GM18519 (cell line): ENCODE measurements around the gene ADD1.
A peak's percentile ranks its signal among the peaks of the same experiment; 100 is the strongest.

Experiments used
- ATAC-seq: cut with Tn5 transposase; IDR thresholded peaks from one replicate; pipeline ENCODE4 v1.9.1; 2021; ENCODE audit warnings: mild to moderate bottlenecking, moderate library complexity; ENCODE audit not compliant: unreplicated experiment, low FRiP score

Gene ADD1, protein sequence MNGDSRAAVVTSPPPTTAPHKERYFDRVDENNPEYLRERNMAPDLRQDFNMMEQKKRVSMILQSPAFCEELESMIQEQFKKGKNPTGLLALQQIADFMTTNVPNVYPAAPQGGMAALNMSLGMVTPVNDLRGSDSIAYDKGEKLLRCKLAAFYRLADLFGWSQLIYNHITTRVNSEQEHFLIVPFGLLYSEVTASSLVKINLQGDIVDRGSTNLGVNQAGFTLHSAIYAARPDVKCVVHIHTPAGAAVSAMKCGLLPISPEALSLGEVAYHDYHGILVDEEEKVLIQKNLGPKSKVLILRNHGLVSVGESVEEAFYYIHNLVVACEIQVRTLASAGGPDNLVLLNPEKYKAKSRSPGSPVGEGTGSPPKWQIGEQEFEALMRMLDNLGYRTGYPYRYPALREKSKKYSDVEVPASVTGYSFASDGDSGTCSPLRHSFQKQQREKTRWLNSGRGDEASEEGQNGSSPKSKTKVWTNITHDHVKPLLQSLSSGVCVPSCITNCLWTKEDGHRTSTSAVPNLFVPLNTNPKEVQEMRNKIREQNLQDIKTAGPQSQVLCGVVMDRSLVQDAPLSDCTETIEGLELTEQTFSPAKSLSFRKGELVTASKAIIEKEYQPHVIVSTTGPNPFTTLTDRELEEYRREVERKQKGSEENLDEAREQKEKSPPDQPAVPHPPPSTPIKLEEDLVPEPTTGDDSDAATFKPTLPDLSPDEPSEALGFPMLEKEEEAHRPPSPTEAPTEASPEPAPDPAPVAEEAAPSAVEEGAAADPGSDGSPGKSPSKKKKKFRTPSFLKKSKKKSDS

GRCh38 chr4:2843263-2843940, at the start of gene ADD1:
Gene ADD1, plus strand, starts transcription at chr4:2843844. Its CDS starts 32,072 bp downstream, at chr4:2875916.
- ATAC-seq: peak; percentile 69

- no peak for ATAC-seq
Observed at GRCh38 chr4:2794486-2795299, 49.0 kb upstream of the ADD1 start.

DNA sequence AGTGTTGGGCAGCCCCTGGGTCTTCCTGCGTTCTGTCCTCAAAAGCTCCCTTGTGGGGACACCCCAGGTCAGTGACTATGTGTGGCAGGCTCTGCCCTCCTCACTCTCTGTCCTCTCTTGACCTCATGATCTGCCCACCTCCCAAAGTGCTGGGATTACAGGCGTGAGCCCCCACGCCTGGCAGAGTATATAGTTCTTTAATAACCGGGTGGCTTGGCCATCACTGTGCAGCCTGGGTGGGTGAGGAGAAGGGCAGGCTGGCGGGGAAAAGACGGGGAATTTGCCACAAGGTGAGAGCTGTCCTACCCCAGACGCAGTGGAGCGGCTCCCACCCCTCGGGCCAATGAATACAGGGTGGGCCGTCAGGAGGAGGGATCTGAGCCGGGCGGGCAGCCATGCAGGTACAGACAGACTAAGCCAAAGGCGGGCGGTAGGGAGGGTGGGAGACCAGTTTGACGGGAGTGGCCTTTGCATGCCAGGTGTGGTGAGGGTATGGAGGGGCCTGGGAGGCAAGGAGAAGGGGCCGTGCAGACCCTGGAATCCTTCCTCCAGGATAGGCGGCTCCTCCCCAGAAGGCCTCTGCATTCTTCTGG, 48.2 kb upstream of the ADD1 start:
- ATAC-seq: no peak

GRCh38 chr4:2795893-2796848, 47.5 kb upstream of the ADD1 start:
- no peak for ATAC-seq

GRCh38 chr4:2796849-2797544, 46.6 kb upstream of the ADD1 start:
- ATAC-seq: no peak

- no peak for ATAC-seq
Observed at GRCh38 chr4:2797545-2798305, 45.9 kb upstream of the ADD1 start.

GRCh38 chr4:2798399-2799223, 45.0 kb upstream of the ADD1 start:
- no peak for ATAC-seq

- ATAC-seq: no peak
Observed at GRCh38 chr4:2799224-2799911, 44.3 kb upstream of the ADD1 start.

- no peak for ATAC-seq
Observed at GRCh38 chr4:2799971-2800690, 43.5 kb upstream of the ADD1 start.

DNA sequence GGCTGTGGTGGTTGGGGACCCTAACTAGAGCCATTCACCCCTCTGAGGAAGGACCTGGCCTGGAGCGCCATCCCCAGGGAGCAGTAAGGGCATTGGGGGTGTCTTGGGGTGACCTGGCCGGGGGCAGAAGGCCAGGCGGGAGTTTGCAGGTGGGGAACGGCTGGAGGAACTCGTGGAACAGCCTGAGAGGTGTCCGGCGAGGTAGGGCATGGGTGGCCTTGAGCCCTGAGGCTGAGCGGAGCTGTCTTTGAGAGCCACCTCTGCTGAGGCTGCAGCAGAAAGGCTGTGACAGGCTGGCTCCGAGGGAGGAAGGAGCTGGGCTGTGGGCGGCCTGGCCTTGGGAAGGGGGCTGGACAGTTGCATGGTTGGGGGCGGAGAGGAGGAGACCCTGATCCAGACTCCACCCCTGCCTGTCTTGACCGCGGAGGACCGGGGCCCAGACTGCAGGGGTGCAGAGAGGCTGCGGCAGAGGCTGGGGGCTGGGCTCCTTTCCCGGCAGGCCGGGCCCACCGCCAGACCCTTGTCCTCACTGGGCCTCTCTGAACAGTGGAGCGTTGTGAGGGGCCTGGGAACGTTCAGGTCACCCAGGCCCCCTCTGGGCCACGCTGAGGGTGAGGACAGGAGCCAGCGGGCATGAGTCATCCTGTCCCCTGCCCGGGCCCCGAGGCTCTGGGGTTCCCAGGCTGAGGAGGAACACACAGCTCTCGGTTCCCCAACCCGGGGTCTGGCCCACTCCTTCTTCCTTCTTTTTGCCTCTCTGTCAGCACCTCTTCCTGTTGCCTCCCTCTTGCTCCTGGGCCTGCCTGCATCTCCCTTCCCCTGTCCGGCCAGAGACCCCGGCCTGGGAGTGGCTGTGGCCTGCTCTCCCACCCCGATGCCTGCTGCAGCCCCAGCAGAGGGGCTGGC, 42.7 kb upstream of the ADD1 start:
- peak; percentile 38 for ATAC-seq

- no peak for ATAC-seq
Observed at GRCh38 chr4:2802618-2803531, 40.8 kb upstream of the ADD1 start.

- no peak for ATAC-seq
Observed at GRCh38 chr4:2803624-2804448, 39.8 kb upstream of the ADD1 start.
